Lung (tissue), 12 donors: ENCODE data around the gene PRKCD. TPM values are rescaled to one million over a fixed set of nuclear protein-coding genes. Genes with fewer than 3 reads are reported as not detected.
A peak's percentile ranks its signal among the peaks of the same experiment; 100 is the strongest.

Experiments
- ATAC-seq: fragments of 200-7000 bp; cut with Tn5 transposase; one replicate; pipeline ENCODE4 v1.9.1; 2020; ENCODE audit warnings: moderate number of reproducible peaks; ENCODE audit not compliant: insufficient read depth, low FRiP score
- DNase-seq, 3 donors: peaks; one replicate each; pipeline ENCODE4 v3.0.0-alpha.2; 2013 to 2017
- H3K27ac ChIP-seq, 2 donors: one replicate each; pipeline ENCODE4 v1.5.1; 2013; ENCODE audit warnings: mild to moderate bottlenecking in 2 of 2, moderate library complexity in 2 of 2, control low read depth in 1 of 2, inconsistent platforms in 1 of 2, low read depth in 1 of 2, low read length in 1 of 2
- H3K27me3 ChIP-seq, 3 donors: one replicate each; pipeline ENCODE4 v1.5.1; 2013; ENCODE audit warnings: low read length in 2 of 3; ENCODE audit not compliant: control insufficient read depth in 3 of 3, insufficient read depth in 3 of 3
- H3K36me3 ChIP-seq, 4 donors: one replicate each; pipeline ENCODE4 v1.5.1; 2013; ENCODE audit warnings: low read length in 4 of 4, mild to moderate bottlenecking in 1 of 4, moderate library complexity in 1 of 4; ENCODE audit not compliant: control insufficient read depth in 4 of 4, insufficient read depth in 4 of 4
- H3K4me1 ChIP-seq, 5 donors: one replicate each; pipeline ENCODE4 v1.5.1; 2013; ENCODE audit warnings: low read length in 5 of 5, mild to moderate bottlenecking in 2 of 5, moderate library complexity in 1 of 5; ENCODE audit not compliant: control insufficient read depth in 5 of 5, insufficient read depth in 5 of 5
- H3K4me3 ChIP-seq: one replicate; pipeline ENCODE4 v1.5.1; 2013; ENCODE audit warnings: mild to moderate bottlenecking, control low read depth, moderate library complexity
- H3K9ac ChIP-seq, 2 donors: one replicate each; pipeline ENCODE4 v1.5.1; 2013; ENCODE audit warnings: low read length in 2 of 2, control low read depth in 1 of 2; ENCODE audit not compliant: insufficient read depth in 1 of 2
- H3K9me3 ChIP-seq, 4 donors: one replicate each; pipeline ENCODE4 v1.5.1; 2013; ENCODE audit warnings: low read length in 3 of 4, mild to moderate bottlenecking in 1 of 4, moderate library complexity in 1 of 4; ENCODE audit not compliant: control insufficient read depth in 4 of 4, insufficient read depth in 3 of 4
- CTCF ChIP-seq: IDR thresholded peaks from 2 replicates; pipeline ENCODE4 v1.5.1; 2012; ENCODE audit warnings: mild to moderate bottlenecking; ENCODE audit errors: control extremely low read depth, extremely low read depth
- WGBS, 2 donors: extraction: QIAGEN DNeasy Blood & Tissue Kit; methylation state at CpG; one replicate each; pipeline ENCODE4 v1.1.7; 2013; 5-methylcytosine and 5-hydroxymethylcytosine counted together
- polyA plus RNA-seq, 2 donors: library from polyadenylated mRNA; stranded (reverse); fragments of 200-250 nt; gene quantifications; one replicate each; pipeline ENCODE4 v1.2.1, GENCODE V29; 2013
- total RNA-seq, 2 donors: library from RNA; depleted of rRNA in 1 of 2; stranded (reverse); fragments of >200 nt in 1 of 2; gene quantifications; one replicate each; pipeline ENCODE4 v1.2.1, GENCODE V29; 2014 to 2021
- donor health status: control.
- donor health status: control.
- donor health status: Bipolar disorder and iron deficiency.
- donor health status: healthy.
- donor health status: DM: yes; HTN: yes; CAD: no.

Gene PRKCD
- total and polyA plus RNA-seq, 4 donors = 34.9 to 85.2 (median 65.9) TPM

GRCh38 chr3:53160061-53160659 is 849 bp upstream of the PRKCD start:
- Histone ChIP-seq H3K27ac (peak overlapping the region; percentile 67 to 93), H3K9ac (no peak overlapping the region), H3K9me3 (no peaks in the 10 kb centered on the region), H3K4me1 (peaks cover 0 to 42% (median 20%) of the 10 kb centered on the region in 5 donors), H3K4me3 (peak overlapping the region; percentile 54), H3K36me3 (peaks cover 0 to 1% (median 0%) of the 10 kb centered on the region in 4 donors), H3K27me3 (peaks cover 0 to 5% (median 0%) of the 10 kb centered on the region in 3 donors)
- ATAC-seq (no peak), DNase-seq (no peak)
- WGBS, 2 donors = 30 to 39% methylated on average over 4 of the region's 4 CpGs
- no peak for TF ChIP-seq CTCF

- Histone ChIP-seq H3K27me3 (peaks cover 0 to 5% (median 0%) of the 10 kb centered on the region in 3 donors), H3K27ac (peak overlapping the region; percentile 21 to 89), H3K9ac (peak overlapping the region; percentile 21 to 29), H3K4me3 (peak overlapping the region; percentile 75), H3K36me3 (peaks cover 0 to 9% (median 0%) of the 10 kb centered on the region in 4 donors), H3K9me3 (no peaks in the 10 kb centered on the region), H3K4me1 (peaks cover 0 to 38% (median 24%) of the 10 kb centered on the region in 5 donors)
- DNase-seq = no peak
- TF ChIP-seq CTCF = no peak
- no peak for ATAC-seq
- 1% methylated on average over 39 to 41 of the region's 41 CpGs for WGBS, 2 donors
These were observed 426 bp downstream of the PRKCD start for GRCh38 chr3:53161450-53161819.

GRCh38 chr3:53161820-53162671 is 1.0 kb downstream of the PRKCD start:
- H3K9me3 ChIP-seq = no peaks in the 10 kb centered on the region
- peaks cover 0 to 9% (median 0%) of the 10 kb centered on the region in 4 donors for H3K36me3 ChIP-seq
- H3K4me1 ChIP-seq = peaks cover 0 to 40% (median 27%) of the 10 kb centered on the region in 5 donors
- no peak for TF ChIP-seq CTCF
- no peak for ATAC-seq
- peak overlapping the region in 1 of 2 donors; percentile 89 for H3K27ac ChIP-seq
- H3K9ac ChIP-seq = peak overlapping the region; percentile 3 to 55
- peak overlapping the region; percentile 75 for H3K4me3 ChIP-seq
- peak; percentile 41 to 48 (median 43) for DNase-seq
- H3K27me3 ChIP-seq = peaks cover 0 to 3% (median 0%) of the 10 kb centered on the region in 3 donors
- 9 to 11% methylated on average over 26 to 49 of the region's 49 CpGs for WGBS, 2 donors
